HepG2 (cell line): ENCODE data around the gene ASF1B. TPM values are rescaled to one million over a fixed set of nuclear protein-coding genes. Genes with fewer than 3 reads are reported as not detected.

Source experiments
- ADNP ChIP-seq: sonication (generic); formaldehyde crosslinking; IDR thresholded peaks from 2 replicates; pipeline ENCODE4 v1.4.0; 2020; ENCODE audit warnings: missing genetic modification reagents
- ARHGAP35 ChIP-seq: sonication (generic); formaldehyde crosslinking; IDR thresholded peaks from 2 replicates; pipeline ENCODE4 v1.9.0; 2022; ENCODE audit warnings: mild to moderate bottlenecking, inconsistent platforms, moderate library complexity, missing genetic modification reagents, borderline replicate concordance
- CCAR2 ChIP-seq: fragments of 200-400 bp; formaldehyde crosslinking; optimal IDR thresholded peaks from 2 replicates; pipeline ENCODE3; 2018; ENCODE audit warnings: low read depth, mild to moderate bottlenecking, low read length, moderate library complexity
- CREB3 ChIP-seq: sonication (generic); formaldehyde crosslinking; IDR thresholded peaks from 2 replicates; pipeline ENCODE4 v1.5.0; 2020; ENCODE audit warnings: missing genetic modification reagents
- FOXK1 ChIP-seq: sonication (generic); formaldehyde crosslinking; IDR thresholded peaks from 2 replicates; pipeline ENCODE4 v1.4.0; 2020; ENCODE audit warnings: low read depth, missing genetic modification reagents, borderline replicate concordance
- IKZF4 ChIP-seq: sonication (generic); formaldehyde crosslinking; IDR thresholded peaks from 2 replicates; pipeline ENCODE4 v1.5.1; 2020; ENCODE audit warnings: borderline replicate concordance, mild to moderate bottlenecking, low read depth, missing genetic modification reagents; ENCODE audit errors: not compliant biosample characterization
- IKZF5 ChIP-seq: IDR thresholded peaks from 2 replicates; pipeline ENCODE4 v1.6.1; 2018; ENCODE audit warnings: missing genetic modification reagents, mild to moderate bottlenecking, missing compliant biosample characterization
- KLF12 ChIP-seq: sonication (generic); formaldehyde crosslinking; IDR thresholded peaks from 2 replicates; pipeline ENCODE4 v1.4.0; 2020; ENCODE audit warnings: missing genetic modification reagents, borderline replicate concordance
- MAFF ChIP-seq: IDR thresholded peaks from 2 replicates; pipeline ENCODE4 v1.6.1; 2011; ENCODE audit warnings: low read depth, low read length, improper control_type of control experiment
- NBN ChIP-seq: fragments of 450-650 bp; conservative IDR thresholded peaks from 2 replicates; pipeline ENCODE4 v1.6.1; 2017
- PBX2 ChIP-seq: IDR thresholded peaks from 2 replicates; pipeline ENCODE4 v1.6.1; 2016; ENCODE audit warnings: control low read depth
- PRPF4 ChIP-seq: fragments of 200-400 bp; formaldehyde crosslinking; IDR thresholded peaks from 2 replicates; pipeline ENCODE4 v1.6.1; 2016; ENCODE audit warnings: low read length, low read depth; ENCODE audit not compliant: poor library complexity, severe bottlenecking
- SP5 ChIP-seq: IDR thresholded peaks from 2 replicates; pipeline ENCODE4 v1.6.1; 2016; ENCODE audit warnings: low read depth, borderline replicate concordance
- TP53 ChIP-seq: sonication (generic); formaldehyde crosslinking; conservative IDR thresholded peaks from 2 replicates; pipeline ENCODE4 v1.4.0; 2020; ENCODE audit warnings: missing genetic modification reagents
- TRIM24 ChIP-seq: sonication (generic); formaldehyde crosslinking; IDR thresholded peaks from 2 replicates; pipeline ENCODE4 v1.8.0; 2022; ENCODE audit warnings: mild to moderate bottlenecking, missing genetic modification reagents
- ZNF12 ChIP-seq: sonication (generic); formaldehyde crosslinking; IDR thresholded peaks from 2 replicates; pipeline ENCODE4 v1.5.0; 2020; ENCODE audit warnings: missing genetic modification reagents
- ZNF333 ChIP-seq: sonication (generic); formaldehyde crosslinking; IDR thresholded peaks from 2 replicates; pipeline ENCODE4 v1.4.0; 2020; ENCODE audit warnings: mild to moderate bottlenecking, missing genetic modification reagents, borderline replicate concordance
- ZNF354B ChIP-seq: sonication (generic); formaldehyde crosslinking; IDR thresholded peaks from 2 replicates; pipeline ENCODE4 v1.8.0; 2022; ENCODE audit warnings: mild to moderate bottlenecking, missing genetic modification reagents
- ZNF367 ChIP-seq: sonication (generic); formaldehyde crosslinking; IDR thresholded peaks from 2 replicates; pipeline ENCODE4 v1.4.0; 2020; ENCODE audit warnings: missing genetic modification reagents, borderline replicate concordance
- ZNF432 ChIP-seq: sonication (generic); formaldehyde crosslinking; IDR thresholded peaks from 2 replicates; pipeline ENCODE4 v1.5.0; 2020; ENCODE audit warnings: missing genetic modification reagents, mild to moderate bottlenecking, borderline replicate concordance
- ZNF549 ChIP-seq: sonication (generic); formaldehyde crosslinking; IDR thresholded peaks from 2 replicates; pipeline ENCODE4 v1.5.0; 2020; ENCODE audit warnings: missing genetic modification reagents
- polyA plus RNA-seq, 8 experiments: library from polyadenylated mRNA; depleted of rRNA in 3 of 8; stranded (reverse) in 7 of 8; unstranded in 1 of 8; fragments of >200 nt; fragmentation: Illumina TruSeq in 4 of 8; extraction: Trizol in 4 of 8; gene quantifications; 2 replicates each; pipeline versions ENCODE4 v1.2.1 to v1.2.3, GENCODE V29; 2011 to 2016; ENCODE audit warnings: low read depth in 4 of 8, missing spikeins in 1 of 8, mixed read lengths in 1 of 8; ENCODE audit not compliant: insufficient read depth in 1 of 8
- total RNA-seq, 5 experiments: library from RNA; depleted of rRNA; stranded (reverse); fragments of >200 nt; fragmentation: Illumina TruSeq; extraction: Trizol; gene quantifications; 2 replicates each; pipeline ENCODE4 v1.2.3, GENCODE V29; 2016; ENCODE audit warnings: low read depth in 1 of 5
- TF ChIP-seq, protein P1 (sequence below): sonication (generic); formaldehyde crosslinking; conservative IDR thresholded peaks from 2 replicates; pipeline ENCODE4 v1.4.0; 2020; ENCODE audit warnings: missing genetic modification reagents
- TF ChIP-seq, protein P2 (sequence below): sonication (generic); formaldehyde crosslinking; IDR thresholded peaks from 2 replicates; pipeline ENCODE4 v1.8.0; 2022; ENCODE audit warnings: mild to moderate bottlenecking, missing genetic modification reagents
- TF ChIP-seq, protein P3 (sequence below): IDR thresholded peaks from 2 replicates; pipeline ENCODE4 v1.6.1; 2016; ENCODE audit warnings: low read depth, borderline replicate concordance

The ASF1B gene
- total and polyA plus RNA-seq, 2 of the 13 experiments (the other 11 are each of a cell fraction or from before 2014, with no cell fraction given): 18.2 to 24.8 TPM

GRCh38 chr19:14112809-14113385 is 23.5 kb downstream of the ASF1B start (continued):
- no peak for TF ChIP-seq ADNP (CRISPR knock-in tag)
- TF ChIP-seq MAFF: no peak
- no peak for TF ChIP-seq IKZF5
- TF ChIP-seq TRIM24 (CRISPR knock-in tag): no peak
- no peak for TF ChIP-seq ZNF12
- TF ChIP-seq, protein P1, sequence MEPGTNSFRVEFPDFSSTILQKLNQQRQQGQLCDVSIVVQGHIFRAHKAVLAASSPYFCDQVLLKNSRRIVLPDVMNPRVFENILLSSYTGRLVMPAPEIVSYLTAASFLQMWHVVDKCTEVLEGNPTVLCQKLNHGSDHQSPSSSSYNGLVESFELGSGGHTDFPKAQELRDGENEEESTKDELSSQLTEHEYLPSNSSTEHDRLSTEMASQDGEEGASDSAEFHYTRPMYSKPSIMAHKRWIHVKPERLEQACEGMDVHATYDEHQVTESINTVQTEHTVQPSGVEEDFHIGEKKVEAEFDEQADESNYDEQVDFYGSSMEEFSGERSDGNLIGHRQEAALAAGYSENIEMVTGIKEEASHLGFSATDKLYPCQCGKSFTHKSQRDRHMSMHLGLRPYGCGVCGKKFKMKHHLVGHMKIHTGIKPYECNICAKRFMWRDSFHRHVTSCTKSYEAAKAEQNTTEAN: no peak
- no peak for TF ChIP-seq ZNF549 (CRISPR knock-in tag)
- no peak for TF ChIP-seq NBN
- TF ChIP-seq CREB3 (CRISPR knock-in tag): no peak
- TF ChIP-seq KLF12 (CRISPR knock-in tag): no peak
- TF ChIP-seq SP5 (CRISPR knock-in tag): no peak
- no peak for TF ChIP-seq FOXK1
- TF ChIP-seq ZNF432 (CRISPR knock-in tag): no peak
- TF ChIP-seq ZNF354B: no peak
- TF ChIP-seq TP53 (CRISPR knock-in tag): no peak
- TF ChIP-seq ZNF367 (CRISPR knock-in tag): no peak
- TF ChIP-seq ZNF333 (CRISPR knock-in tag): no peak
- no peak for TF ChIP-seq CCAR2
- TF ChIP-seq PBX2: no peak
- TF ChIP-seq, protein P2, sequence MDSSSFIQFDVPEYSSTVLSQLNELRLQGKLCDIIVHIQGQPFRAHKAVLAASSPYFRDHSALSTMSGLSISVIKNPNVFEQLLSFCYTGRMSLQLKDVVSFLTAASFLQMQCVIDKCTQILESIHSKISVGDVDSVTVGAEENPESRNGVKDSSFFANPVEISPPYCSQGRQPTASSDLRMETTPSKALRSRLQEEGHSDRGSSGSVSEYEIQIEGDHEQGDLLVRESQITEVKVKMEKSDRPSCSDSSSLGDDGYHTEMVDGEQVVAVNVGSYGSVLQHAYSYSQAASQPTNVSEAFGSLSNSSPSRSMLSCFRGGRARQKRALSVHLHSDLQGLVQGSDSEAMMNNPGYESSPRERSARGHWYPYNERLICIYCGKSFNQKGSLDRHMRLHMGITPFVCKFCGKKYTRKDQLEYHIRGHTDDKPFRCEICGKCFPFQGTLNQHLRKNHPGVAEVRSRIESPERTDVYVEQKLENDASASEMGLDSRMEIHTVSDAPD (CRISPR knock-in tag): no peak
- no peak for TF ChIP-seq IKZF4 (CRISPR knock-in tag)
- TF ChIP-seq, protein P3, sequence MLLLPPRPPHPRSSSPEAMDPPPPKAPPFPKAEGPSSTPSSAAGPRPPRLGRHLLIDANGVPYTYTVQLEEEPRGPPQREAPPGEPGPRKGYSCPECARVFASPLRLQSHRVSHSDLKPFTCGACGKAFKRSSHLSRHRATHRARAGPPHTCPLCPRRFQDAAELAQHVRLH (CRISPR knock-in tag): no peak
- peak; percentile 17 for TF ChIP-seq PRPF4
- TF ChIP-seq ARHGAP35 (CRISPR knock-in tag): no peak
